Cerebellar cortex (tissue), 1 donor: ENCODE measurements around the gene NSRP1.
"Not testable (repeated sequence)": the region's sequence is repeated elsewhere in the genome, so short reads cannot be mapped to it uniquely, and the experiment has no call there.

Experiments
- DNase-seq: peaks from one replicate; pipeline ENCODE4 v3.0.0-alpha.2; 2015; ENCODE audit warnings: low spot score

NSRP1 gene

DNA sequence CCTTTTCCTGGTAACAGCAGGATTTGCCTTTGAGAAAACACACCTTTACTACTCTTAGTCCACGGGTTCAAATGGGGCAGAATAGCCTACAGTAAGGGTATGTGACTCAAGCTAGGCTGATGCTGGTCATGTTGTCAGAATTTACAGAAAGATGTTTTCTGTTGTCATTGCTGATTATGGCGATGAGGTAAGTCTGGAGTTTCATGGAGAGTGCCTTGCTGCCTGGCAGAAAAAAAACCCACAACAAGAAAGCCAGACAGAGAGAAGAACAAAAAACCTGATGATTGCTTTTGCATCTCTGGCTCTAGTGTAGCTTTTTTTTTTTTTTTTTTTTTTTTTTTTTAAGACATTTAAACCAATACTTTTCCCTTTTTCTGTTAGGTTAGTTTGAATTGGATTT lies 71.0 kb downstream of the NSRP1 start:
- no peak for DNase-seq

DNA sequence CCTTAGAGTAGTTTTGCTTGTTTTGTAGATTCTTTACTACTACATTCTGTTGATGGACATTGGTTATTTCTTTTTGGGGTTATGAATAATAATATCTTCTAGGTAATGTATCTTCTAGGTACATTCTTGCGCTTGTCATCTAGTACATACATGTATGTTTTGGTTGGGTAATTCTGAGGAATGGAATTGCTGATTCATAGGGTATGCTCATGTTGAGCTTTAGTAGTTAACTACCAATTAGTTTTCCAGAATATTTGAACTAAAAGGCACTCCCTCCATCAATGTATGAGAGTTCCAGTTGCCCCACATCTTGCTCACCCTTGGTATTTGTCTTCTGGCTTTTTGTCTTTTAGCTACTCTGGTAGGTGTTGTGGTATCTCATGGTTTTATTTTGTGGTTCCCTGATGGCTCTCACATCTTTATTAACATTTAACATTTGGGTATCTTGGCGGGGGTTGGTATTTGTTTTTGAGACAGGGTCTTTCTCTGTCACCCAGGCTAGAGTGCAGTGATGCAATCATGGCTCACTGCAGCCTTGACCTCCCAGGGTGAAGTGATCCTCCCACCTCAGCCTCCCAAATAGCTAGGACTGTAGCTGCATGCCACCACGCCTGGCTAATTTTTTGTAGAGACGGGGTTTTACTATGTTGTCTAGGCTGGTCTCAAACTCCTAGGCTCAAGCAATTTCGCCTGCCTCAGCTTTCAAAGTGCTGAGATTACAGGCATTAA lies 71.8 kb downstream of the NSRP1 start:
- DNase-seq: no peak

DNA sequence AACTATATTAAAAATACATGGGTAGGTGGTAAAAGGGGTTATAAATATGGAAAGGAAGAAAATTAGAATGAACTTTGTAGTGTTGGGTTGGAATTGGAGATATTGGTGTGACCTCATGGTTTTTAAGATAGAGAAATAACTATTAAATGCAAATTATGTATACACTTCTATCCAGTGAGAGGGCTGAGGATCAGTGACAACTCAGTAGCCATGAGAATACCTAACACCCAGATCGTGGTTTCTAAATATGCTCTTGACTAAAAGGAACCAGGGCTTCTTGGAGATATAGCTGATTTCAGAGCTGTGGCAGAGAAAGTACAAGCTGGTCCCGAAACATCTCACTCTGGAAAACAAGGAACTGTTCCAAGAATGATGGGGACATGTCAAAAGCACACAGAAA lies 74.5 kb downstream of the NSRP1 start:
- no peak for DNase-seq

DNA sequence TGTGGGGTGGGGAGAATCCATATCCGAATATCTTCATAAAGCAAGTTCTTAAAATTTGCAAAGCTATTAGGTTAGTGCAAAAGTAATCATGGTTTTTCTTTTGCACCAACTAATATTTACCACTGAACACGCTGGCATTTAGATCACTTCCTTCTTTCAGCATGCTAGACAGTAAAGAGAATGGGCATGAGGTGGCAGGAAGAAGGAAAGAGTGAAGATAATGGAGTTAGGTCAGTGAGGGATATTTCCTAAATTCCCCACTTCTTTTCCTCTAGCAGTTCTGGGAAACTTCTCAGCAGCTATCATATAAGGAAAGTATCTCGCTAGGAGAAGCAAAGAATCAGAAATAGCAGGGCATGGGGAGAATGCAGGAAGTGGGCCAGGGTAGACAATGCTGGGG lies 79.9 kb downstream of the NSRP1 start:
- DNase-seq: no peak

DNA sequence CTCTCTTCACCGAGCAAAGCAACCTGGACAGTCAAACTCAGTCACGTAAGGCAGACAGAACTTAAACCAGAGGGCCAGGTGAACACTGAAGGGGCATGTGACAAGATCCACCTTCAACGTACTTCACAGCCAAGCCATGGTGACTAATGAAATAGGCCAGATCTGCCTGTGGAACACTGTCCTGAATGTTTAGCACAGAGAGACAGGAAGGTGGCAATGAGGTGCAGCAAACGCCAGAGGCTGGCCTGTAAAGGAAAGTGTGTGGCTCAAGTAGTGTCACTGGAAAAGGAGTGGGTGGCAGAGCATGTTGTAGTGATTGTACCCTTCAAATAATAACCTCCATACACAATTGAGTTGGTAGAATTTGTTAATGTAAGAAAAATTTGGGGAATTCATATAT lies 80.8 kb downstream of the NSRP1 start:
- no peak for DNase-seq

DNA sequence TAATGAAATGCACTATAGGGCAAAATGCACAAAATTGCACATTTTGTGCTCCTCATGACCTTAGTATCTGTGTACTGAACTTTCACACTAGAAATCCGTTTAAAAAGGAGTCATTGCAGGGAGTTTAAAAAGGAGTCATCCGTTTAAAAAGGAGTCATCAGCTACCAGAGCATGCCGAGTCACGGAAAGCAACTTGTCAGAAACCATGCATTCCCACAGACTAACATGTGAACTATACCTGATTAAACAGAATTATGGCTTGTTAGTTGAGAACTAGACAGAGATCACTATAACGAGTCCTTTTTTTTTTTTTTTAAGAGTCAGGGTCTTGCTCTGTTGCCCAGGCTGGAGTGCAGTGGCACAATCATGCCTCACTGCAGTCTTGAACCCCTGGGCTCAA lies 83.0 kb downstream of the NSRP1 start:
- DNase-seq: no peak

DNA sequence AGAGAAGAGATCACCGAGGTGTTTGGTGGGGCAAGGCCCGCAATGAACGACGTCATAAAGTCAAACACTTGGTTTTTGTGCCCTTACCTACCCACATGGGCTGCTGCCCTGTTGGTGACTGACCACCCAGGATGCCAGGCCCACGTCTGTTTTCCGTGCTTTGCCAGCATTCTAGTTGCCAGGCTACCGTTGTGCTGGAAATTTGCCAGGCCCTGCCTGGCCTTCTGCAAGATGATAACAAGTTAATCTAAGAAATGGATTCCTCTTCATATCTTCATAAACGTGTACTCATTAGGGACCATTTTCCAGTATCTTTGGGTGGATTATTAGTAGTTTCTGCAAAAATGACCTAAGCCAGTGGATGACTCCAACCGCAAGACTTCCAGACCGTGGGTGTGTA lies 83.5 kb downstream of the NSRP1 start:
- no peak for DNase-seq

DNA sequence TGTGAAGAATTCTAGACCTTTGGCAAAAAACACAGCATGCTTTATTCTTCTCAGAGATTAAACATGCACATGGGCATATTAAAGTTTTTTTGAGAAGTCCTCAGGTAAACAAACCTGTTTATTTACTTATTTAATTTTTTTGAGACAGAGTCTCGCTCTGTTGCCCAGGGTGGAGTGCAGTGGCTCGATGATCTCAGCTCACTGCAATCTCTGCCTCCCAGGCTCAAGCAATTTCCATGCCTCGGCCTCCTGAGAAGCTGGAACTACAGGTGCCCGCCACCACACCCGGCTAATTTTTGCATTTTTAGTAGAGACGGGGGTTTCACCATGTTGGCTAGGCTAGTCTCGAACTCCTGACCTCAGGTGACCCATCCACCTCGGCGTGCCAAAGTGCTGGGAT lies 84.0 kb downstream of the NSRP1 start:
- DNase-seq: not testable (repeated sequence)

DNA sequence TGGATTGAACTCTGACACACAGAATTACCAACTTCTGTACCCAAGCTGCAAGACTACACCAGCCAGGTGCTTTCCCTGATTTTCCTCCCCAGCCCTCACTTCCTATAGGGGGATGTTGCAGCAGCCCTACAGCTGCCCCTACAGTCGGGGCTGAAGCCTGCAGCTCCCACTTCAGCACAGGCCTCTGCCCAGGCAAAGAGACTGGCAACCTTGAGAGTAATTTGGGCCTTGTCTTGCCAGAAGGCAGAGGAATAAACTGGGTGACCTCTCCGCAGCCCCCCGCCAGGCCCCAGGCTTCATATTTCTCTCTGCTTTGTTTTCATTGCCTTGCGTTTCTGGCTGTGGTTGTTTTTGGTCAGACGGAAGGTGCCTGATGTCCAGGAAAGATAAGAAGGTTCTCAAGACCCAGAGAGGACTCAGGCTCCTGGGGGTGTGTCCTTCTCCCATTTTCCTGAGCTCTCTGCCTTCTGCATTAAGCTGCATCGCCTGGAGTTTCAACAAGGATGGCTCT lies 86.9 kb downstream of the NSRP1 start:
- no peak for DNase-seq

DNA sequence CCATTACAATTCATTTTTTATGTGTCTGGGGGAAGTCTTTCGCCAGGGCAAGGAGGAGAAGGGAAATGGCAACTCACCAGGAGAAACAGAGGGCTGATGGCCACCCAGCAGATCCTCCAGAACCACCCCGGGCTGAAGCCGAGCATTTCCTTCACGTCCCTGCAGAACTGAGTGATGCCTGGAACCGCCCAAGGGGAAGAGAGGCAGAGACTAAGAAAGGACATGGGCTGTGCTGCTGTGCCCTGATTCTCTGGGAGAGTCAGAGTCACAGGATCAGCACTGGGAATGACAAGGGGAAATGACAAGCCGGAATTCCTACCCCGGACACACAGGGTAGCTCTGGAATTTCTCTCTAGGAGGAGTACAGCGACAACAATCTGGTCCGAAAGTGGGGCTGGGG lies 91.0 kb downstream of the NSRP1 start:
- no peak for DNase-seq

DNA sequence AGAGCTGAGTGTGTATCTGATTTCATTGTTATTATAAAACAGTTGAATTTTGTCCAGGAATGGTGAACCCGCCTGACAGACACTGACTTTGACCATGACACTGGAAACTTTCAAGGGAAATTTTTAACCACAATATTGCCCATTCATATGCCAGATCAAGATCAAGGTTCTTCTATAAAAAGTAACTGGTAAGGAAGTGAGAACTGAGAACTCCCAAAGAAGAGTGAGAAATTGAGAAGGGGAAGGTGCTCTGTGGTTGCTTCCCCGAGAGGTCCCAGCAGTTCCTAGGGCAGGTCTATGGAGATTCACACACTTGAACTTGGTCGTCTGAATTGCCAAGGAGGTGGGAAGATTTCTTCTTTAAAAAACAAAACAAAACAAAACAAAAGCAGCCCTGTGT lies 91.6 kb downstream of the NSRP1 start:
- DNase-seq: no peak

DNA sequence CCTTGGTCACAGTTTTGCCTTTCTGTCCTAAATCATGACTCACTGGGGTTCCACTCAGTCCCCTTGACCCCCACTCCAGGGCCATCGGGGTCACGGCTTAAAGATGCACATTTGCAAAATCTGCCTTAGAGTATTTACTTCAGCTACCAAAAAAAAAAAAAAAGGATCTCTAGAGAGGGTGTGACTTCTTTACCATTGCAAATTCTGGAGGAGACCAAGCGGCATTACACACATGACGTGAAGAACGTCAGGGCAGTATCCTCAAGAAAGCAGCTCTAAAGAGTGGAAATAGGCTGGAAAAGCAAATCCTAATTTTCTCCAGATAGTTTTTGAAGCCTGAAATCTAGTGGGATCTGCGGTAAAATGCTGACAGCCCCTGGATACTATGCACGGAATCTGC lies 93.3 kb downstream of the NSRP1 start:
- no peak for DNase-seq

DNA sequence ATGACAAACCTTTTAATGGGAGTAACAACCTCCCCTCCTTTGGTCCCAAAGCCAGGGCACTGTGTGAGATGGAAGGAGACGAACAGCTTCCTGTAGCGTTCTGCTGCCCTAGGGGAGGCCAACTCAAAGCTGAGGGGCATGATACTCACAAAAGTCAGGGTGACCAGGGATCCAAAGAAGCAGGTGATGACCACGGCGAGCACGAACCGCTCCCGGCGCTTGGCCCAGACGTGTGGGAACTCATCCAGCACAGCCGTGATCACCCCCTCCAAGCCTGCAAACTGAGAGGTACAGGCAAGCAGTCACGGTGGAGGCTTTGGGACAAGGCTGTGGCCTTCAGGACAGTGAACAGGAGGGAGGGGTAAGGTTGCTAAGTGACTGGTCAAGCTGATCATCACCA lies 93.8 kb downstream of the NSRP1 start:
- no peak for DNase-seq

DNA sequence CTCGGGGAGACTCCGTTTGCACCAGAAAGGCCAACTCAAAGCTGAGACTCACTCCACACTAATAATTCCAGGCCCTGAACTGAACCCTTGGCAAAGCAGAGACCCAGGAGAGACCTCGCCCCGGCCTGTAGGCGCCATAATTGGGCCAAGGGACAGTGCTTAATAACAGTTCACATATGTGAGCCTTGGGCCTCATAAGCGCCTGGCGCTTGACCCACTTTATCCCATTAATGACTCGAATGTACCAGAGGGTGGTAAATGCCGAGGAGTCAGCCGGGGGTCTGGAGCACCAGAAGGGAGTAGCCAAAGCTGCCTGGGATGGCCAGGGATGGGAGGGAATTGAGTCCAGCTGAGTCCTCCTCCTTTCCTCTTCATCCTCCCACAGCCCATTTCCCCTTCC lies 94.3 kb downstream of the NSRP1 start:
- DNase-seq: no peak

DNA sequence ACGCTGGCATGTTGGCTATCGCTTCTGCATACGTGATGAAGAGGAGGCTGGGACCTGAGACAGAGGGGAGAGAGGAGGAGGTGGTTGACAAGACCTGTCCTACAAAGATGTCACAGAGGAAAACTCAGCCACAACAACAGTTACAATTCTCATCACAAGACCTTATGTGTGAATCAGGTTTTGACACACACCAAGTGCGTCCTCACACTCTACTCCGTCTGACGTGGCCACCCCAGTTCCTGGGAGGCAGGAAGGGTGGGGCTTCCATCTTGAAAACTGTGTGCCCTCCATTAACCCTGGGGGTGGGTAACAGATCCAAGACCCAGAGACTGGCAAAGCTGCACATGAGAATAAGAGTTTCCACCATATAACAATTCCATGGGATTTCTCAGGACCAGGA lies 94.8 kb downstream of the NSRP1 start:
- DNase-seq: no peak

DNA sequence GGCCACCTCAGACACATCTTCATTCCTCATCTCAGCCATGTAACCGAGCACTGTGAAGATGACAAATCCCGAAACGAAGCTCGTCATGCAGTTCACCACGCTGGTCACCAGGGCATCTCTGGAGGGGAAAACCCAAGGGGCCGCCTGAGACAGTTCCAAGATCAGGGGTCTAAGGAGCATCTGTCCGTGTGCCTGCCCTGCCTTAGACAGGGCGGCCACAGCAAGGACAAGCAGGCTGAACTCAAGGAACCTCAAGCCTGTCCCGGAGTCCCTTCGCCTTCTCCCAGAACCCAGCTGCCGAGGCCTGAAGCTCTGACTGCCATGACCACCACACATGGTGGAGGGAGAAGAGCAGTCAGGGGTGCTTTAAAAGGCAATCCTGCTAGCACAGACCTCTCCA lies 96.1 kb downstream of the NSRP1 start:
- no peak for DNase-seq

DNA sequence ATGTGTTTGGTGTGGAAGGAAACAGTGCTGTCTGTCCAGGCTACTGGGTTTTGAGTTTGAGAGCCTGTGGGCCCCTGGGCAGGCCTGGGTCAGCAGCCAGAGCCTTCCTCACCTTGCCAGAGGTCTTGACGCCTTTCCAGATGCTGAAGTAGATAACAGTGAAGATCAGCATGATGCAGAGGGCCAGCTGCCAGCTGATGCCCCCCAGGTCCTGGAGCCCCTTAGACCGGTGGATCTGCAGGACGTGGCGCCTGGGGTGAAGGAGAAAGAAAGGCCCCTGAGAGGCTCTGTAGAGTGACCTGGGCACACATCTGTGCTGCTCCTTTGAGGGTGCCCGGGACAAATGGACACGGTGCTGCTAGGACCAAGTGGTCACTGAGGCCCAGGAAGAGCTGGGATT lies 100.4 kb downstream of the NSRP1 start:
- no peak for DNase-seq

DNA sequence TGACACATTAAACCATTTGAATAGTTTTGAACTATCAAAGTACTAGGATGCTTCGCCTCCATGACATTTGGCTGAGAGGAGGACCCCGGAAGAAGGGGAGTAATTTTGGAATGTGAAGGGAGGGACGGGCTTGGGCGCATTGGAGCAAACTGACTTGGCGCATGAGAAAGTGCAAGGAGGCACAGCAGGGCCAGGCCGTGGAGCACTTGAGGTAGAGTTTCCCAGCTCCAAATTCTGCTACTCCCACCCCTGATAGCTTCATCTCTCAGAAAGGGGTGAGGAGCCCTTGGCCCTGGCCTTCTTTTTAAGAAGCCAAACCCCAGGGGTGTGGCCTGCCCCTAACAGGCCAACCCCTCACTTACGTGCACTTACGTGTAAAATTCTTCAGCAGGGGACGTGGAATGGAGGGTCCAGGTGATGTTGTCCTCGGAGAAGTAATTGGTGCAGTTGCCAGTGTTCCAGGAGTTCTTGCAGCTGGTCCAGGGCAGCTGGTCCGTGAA lies 101.2 kb downstream of the NSRP1 start:
- no peak for DNase-seq

DNA sequence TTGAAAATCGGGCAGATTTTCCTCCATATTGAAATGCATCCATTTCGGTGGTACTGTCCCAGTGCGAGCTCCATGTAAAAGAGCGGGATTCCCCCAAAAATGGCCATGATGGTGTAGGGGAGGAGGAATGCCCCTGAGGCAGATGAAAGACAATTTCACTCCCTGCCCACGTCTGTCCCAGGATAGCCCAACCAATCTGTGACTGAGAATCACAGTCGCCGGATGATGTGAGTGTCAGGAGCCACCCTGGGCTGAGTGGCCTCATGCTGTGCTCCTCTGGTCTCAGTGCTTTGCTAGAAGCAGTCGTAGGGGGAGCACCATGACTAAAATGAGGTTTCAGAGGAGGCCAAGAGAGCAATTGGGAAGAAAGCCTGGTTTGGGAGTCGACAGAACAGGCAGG lies 102.2 kb downstream of the NSRP1 start:
- no peak for DNase-seq

DNA sequence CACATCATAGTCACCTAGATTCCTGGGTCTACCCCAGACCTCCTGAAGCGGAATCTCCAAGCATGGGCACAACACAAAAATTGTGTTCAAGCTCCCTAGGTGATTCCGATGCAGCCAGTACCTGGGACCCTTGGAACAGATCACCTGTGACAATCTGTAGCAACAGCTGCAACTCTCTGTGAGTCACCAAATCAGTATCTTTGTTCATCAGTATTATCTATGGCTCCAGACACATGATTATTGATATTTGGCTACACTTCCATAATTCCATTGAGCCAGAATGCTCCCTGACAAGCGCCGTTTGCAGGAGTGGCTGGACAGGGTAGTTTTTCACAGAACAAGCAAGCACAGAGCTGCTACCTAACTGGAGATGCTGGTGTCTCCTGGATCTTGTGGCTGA lies 102.7 kb downstream of the NSRP1 start:
- no peak for DNase-seq

DNA sequence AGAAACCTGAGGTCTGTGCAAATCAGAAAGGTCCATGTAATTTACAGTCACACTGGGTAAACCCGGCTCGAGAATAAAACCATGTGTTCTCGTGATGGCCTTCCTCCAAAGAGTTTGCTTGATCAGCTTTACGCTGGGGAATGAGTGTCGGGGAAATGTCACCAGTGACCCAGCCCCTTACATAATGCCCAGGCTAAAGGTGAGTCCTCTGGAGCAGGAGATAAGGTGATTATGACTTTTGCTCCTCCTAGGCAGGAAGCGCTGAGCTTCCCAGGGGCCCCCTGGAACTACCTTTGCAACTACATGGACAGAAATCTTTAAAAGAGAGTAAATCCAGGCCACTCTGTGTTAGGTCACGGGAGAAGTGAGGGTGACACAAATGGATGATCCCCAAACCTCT lies 103.2 kb downstream of the NSRP1 start:
- no peak for DNase-seq

DNA sequence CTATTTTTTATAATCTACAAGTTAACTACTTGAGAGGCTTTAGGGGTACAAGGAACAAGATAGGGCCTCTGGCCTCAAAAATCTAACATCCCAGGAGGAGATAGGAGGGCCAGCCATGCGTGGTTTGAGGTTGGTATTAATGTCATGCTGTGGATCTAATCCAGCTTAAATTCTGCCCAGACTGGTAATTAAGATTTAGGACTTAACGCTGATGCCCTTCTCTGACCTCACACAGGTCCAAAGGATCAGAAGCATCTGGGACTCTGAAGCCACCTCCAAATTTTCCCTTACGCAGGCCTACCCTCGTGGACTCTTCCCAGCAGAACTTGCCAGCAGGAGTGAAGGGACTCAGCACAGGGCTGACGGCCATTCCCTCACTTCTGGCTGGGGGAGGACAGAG lies 103.8 kb downstream of the NSRP1 start:
- no peak for DNase-seq

DNA sequence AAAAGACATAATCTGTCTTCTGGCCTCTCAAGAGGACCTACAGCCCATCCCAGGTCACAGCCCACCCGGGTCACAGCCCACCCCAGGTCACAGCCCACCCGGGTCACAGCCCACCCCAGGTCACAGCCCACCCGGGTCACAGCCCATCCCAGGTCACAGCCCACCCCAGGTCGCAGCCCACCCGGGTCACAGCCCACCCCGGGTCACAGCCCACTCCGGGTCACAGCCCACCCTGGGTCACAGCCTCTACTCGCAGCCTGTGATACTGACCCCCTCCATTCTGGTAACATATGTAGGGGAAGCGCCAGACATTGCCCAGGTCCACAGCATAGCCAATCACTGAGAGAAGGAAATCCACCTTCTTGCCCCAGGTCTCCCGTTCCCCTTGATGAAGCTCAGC lies 104.7 kb downstream of the NSRP1 start:
- DNase-seq: no peak

DNA sequence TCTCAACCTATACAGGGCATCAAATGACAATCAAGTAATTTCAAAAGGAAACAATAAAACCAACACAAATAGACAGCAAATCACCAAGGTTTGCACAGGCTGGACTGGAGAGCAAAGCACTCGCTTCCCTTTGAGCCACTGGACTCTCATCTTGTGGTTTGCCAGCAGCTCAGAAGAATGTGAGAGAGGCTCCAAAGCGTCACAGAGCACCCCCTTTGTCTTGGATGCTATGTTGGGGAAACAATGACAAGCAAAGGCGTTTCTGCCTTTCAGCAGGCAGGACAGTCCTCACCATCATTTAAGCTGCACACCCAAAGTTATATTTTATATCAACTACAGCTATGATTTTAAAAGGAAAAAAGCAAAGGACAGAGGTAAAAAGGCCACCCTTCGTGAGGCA lies 105.6 kb downstream of the NSRP1 start:
- no peak for DNase-seq
